Endothelial cell of umbilical vein (primary cell): ENCODE measurements around the gene CKLF. TPM values are rescaled to one million over a fixed set of nuclear protein-coding genes. Genes with fewer than 3 reads are reported as not detected.

Source experiments
- BruUV-seq: library from RNA; stranded (reverse); fragments of 400-500 nt; replicated peaks from 2 replicates; lab custom pipeline; 2021; lab: Mats Ljungman, UMichigan
- CTCF ChIA-PET: fragments of 300-600, 350-600 bp; sonication (Branson Sonifier 250); formaldehyde crosslinking; loops from one replicate; lab custom pipeline; 2021; ENCODE audit warnings: antibody characterized with exemption, inconsistent platforms; lab: Charles Lee
- POLR2A ChIA-PET: fragments of 300-600, 350-600 bp; sonication (Branson Sonifier 250); formaldehyde crosslinking; loops from one replicate; lab custom pipeline; 2021; ENCODE audit warnings: antibody characterized with exemption, inconsistent platforms; lab: Charles Lee
- DNase-seq: peaks from one replicate; pipeline ENCODE4 v3.0.0-alpha.2; 2011; ENCODE audit warnings: low read depth, low spot score
- FAIRE-seq: peaks from 2 replicates; lab custom pipeline; 2011; peaks lifted over from hg19 to GRCh38; lab: Jason Lieb, UNC
- H2AFZ ChIP-seq: 2 replicates; pipeline ENCODE4 v1.6.0; 2012; ENCODE audit warnings: low read depth, low read length, control low read depth, inconsistent platforms
- H3K27ac ChIP-seq: 2 replicates; pipeline ENCODE4 v1.5.1; 2011; ENCODE audit warnings: low read depth, mild to moderate bottlenecking, control low read depth, low read length, moderate library complexity; ENCODE audit not compliant: insufficient read depth
- H3K27me3 ChIP-seq, 2 experiments: 2 replicates each; pipeline versions ENCODE4 v1.6.0 to v1.6.1; 2011; ENCODE audit warnings: low read length in 2 of 2, mixed read lengths in 1 of 2; ENCODE audit not compliant: control insufficient read depth in 2 of 2, insufficient read depth in 2 of 2
- H3K36me3 ChIP-seq, 2 experiments: 2 replicates in 1 of 2; 3 replicates in 1 of 2; pipeline ENCODE4 v1.5.1; 2011; ENCODE audit warnings: low read length in 2 of 2, mild to moderate bottlenecking in 1 of 2, moderate library complexity in 1 of 2; ENCODE audit not compliant: control insufficient read depth in 2 of 2, insufficient read depth in 2 of 2; ENCODE audit errors: extremely low read depth in 1 of 2
- H3K4me1 ChIP-seq: 3 replicates; pipeline ENCODE4 v1.5.1; 2011; ENCODE audit warnings: mild to moderate bottlenecking, low read length; ENCODE audit not compliant: control insufficient read depth, insufficient read depth; ENCODE audit errors: extremely low read depth
- H3K4me2 ChIP-seq: 2 replicates; pipeline ENCODE4 v1.6.1; 2011; ENCODE audit warnings: low read length, control low read depth, mixed read lengths; ENCODE audit not compliant: insufficient read depth
- H3K4me3 ChIP-seq, 3 experiments: fragments of 200-600 bp in 1 of 3; sonication (generic), shearing (Covaris generic) in 1 of 3; replicated peaks in 1 of 3; 2 replicates each; pipeline ENCODE4 v1.5.1; 2011 to 2016; ENCODE audit warnings: control low read depth in 3 of 3, low read length in 3 of 3, mild to moderate bottlenecking in 2 of 3, inconsistent platforms in 1 of 3, low read depth in 1 of 3, moderate library complexity in 1 of 3; ENCODE audit not compliant: insufficient read depth in 1 of 3
- H3K79me2 ChIP-seq: 2 replicates; pipeline ENCODE4 v1.6.0; 2012; ENCODE audit warnings: low read length, inconsistent platforms; ENCODE audit not compliant: control insufficient read depth, insufficient read depth
- H3K9ac ChIP-seq: replicated peaks from 2 replicates; pipeline ENCODE3; 2011; ENCODE audit warnings: low read length, control low read depth; ENCODE audit not compliant: insufficient read depth; ENCODE audit errors: extremely low read depth
- H3K9me1 ChIP-seq: replicated peaks from 3 replicates; pipeline ENCODE4 v1.6.0; 2011; ENCODE audit warnings: mild to moderate bottlenecking, low read length; ENCODE audit not compliant: control insufficient read depth, insufficient read depth; ENCODE audit errors: extremely low read depth
- H3K9me3 ChIP-seq: replicated peaks from 2 replicates; pipeline ENCODE4 v1.5.1; 2012; ENCODE audit warnings: low read length, inconsistent platforms; ENCODE audit not compliant: control insufficient read depth, insufficient read depth
- H4K20me1 ChIP-seq: replicated peaks from 2 replicates; pipeline ENCODE3; 2011; ENCODE audit warnings: mild to moderate bottlenecking, low read length; ENCODE audit not compliant: control insufficient read depth, insufficient read depth; ENCODE audit errors: extremely low read depth
- EZH2 ChIP-seq: IDR thresholded peaks from 2 replicates; pipeline ENCODE4 v1.6.1; 2012; ENCODE audit warnings: borderline replicate concordance, low read depth, mild to moderate bottlenecking, moderate library complexity, low read length, inconsistent platforms; ENCODE audit not compliant: severe bottlenecking
- FOS ChIP-seq: IDR thresholded peaks from 2 replicates; pipeline ENCODE4 v1.6.1; 2011; ENCODE audit warnings: mild to moderate bottlenecking, low read length, moderate library complexity, borderline replicate concordance; ENCODE audit not compliant: insufficient read depth
- GATA2 ChIP-seq: IDR thresholded peaks from 2 replicates; pipeline ENCODE4 v1.7.0; 2011; ENCODE audit warnings: low read depth, mild to moderate bottlenecking, moderate library complexity, mixed read lengths, low read length; ENCODE audit not compliant: insufficient read length, insufficient read depth
- JUN ChIP-seq: IDR thresholded peaks from 2 replicates; pipeline ENCODE4 v1.6.1; 2011; ENCODE audit warnings: borderline replicate concordance, low read depth; ENCODE audit not compliant: insufficient read length, insufficient read depth
- MAX ChIP-seq: IDR thresholded peaks from 2 replicates; pipeline ENCODE4 v1.6.1; 2011; ENCODE audit not compliant: insufficient read depth, insufficient read length
- MYC ChIP-seq: IDR thresholded peaks from one replicate; pipeline ENCODE4 v1.6.1; 2011; ENCODE audit warnings: mild to moderate bottlenecking, low read depth, low read length
- POLR2A ChIP-seq: IDR thresholded peaks from 2 replicates; pipeline ENCODE4 v1.6.1; 2012; ENCODE audit warnings: low read depth, mild to moderate bottlenecking, control low read depth, low read length
- POLR2AphosphoS5 ChIP-seq: IDR thresholded peaks from 2 replicates; pipeline ENCODE4 v1.6.1; 2012; ENCODE audit warnings: low read depth, mild to moderate bottlenecking, control low read depth, low read length, moderate library complexity; ENCODE audit not compliant: insufficient read depth
- dilution Hi-C: fragments of 300-500 bp; cut with MboI; formaldehyde crosslinking; loops from one replicate; pipeline ENCODE4 v1.15.0; 2019; ENCODE audit warnings: low sequenced_read_pairs; ENCODE audit not compliant: extremely low pct_ligation_motif_present
- intact Hi-C: fragments of 100-400 bp; cut with micrococcal nuclease; formaldehyde crosslinking; loops from one replicate; pipeline ENCODE4 v1.10.0; 2022
- polyA plus RNA-seq, 4 experiments: library from polyadenylated mRNA; depleted of rRNA in 3 of 4; stranded (reverse) in 3 of 4; unstranded in 1 of 4; fragments of >200 nt; gene quantifications; 2 replicates each; pipeline versions ENCODE4 v1.2.1 to v1.2.3, GENCODE V29; 2011 to 2012; ENCODE audit warnings: missing spikeins in 1 of 4
- total RNA-seq: library from RNA; stranded (reverse); gene quantifications from 2 replicates; pipeline ENCODE4 v1.2.3, GENCODE V29; 2021
- TF ChIP-seq, protein P1 (sequence below), 2 donors: IDR thresholded peaks; 1 replicate in 1 of 2; 2 replicates in 1 of 2; pipeline ENCODE4 v1.5.1; 2011; ENCODE audit warnings: low read length in 2 of 2, mild to moderate bottlenecking in 2 of 2, moderate library complexity in 2 of 2, control low read depth in 1 of 2, inconsistent platforms in 1 of 2, low read depth in 1 of 2; ENCODE audit not compliant: insufficient read depth in 1 of 2; ENCODE audit errors: extremely low read depth in 1 of 2

Gene CKLF
- total and polyA plus RNA-seq, 2 donors (not counting 3 experiments of a cell fraction or from before 2014, with no cell fraction given), result 80.0 to 209 TPM

GRCh38 chr16:66543541-66543940, 8.8 kb upstream of the CKLF start:
- Histone ChIP-seq H3K79me2 (no peaks in the 10 kb centered on the region), H3K27ac (no peak overlapping the region), H3K9me1 (no peaks in the 10 kb centered on the region), H3K9ac (no peak overlapping the region), H4K20me1 (no peaks in the 10 kb centered on the region), H3K4me3 (no peak overlapping the region), H3K9me3 (no peaks in the 10 kb centered on the region), H2AFZ (no peak overlapping the region), H3K4me1 (no peaks in the 10 kb centered on the region), H3K27me3 (no peaks in the 10 kb centered on the region), H3K36me3 (peaks cover 0 to 2% of the 10 kb centered on the region in 2 experiments), H3K4me2 (no peak overlapping the region)
- dilution Hi-C loops (no loop called here), intact Hi-C loops (no loop called here)
- DNase-seq (no peak), FAIRE-seq (no peak)
- no peak for TF ChIP-seq MYC
- TF ChIP-seq POLR2A, result no peak
- no peak for TF ChIP-seq EZH2
- no peak for TF ChIP-seq JUN
- no peak for TF ChIP-seq GATA2
- TF ChIP-seq, protein P1, sequence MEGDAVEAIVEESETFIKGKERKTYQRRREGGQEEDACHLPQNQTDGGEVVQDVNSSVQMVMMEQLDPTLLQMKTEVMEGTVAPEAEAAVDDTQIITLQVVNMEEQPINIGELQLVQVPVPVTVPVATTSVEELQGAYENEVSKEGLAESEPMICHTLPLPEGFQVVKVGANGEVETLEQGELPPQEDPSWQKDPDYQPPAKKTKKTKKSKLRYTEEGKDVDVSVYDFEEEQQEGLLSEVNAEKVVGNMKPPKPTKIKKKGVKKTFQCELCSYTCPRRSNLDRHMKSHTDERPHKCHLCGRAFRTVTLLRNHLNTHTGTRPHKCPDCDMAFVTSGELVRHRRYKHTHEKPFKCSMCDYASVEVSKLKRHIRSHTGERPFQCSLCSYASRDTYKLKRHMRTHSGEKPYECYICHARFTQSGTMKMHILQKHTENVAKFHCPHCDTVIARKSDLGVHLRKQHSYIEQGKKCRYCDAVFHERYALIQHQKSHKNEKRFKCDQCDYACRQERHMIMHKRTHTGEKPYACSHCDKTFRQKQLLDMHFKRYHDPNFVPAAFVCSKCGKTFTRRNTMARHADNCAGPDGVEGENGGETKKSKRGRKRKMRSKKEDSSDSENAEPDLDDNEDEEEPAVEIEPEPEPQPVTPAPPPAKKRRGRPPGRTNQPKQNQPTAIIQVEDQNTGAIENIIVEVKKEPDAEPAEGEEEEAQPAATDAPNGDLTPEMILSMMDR (IDR thresholded peaks at IDR 0.05; ENCODE audit: extremely low read depth in 1 of 2, insufficient read depth in 1 of 2, low read depth in 1 of 2, low read length in 2 of 2), result no peak
- TF ChIP-seq FOS, result no peak
- no peak for TF ChIP-seq MAX
- no peak for TF ChIP-seq POLR2AphosphoS5
- ChIA-PET POLR2A (no interaction called here), CTCF (interaction anchor here (1.7 to 2.5 kb wide), 2 partner anchors 22 to 137 kb away, joined by 6 to 8 read pairs; no protein-coding TSS in a partner anchor)
- no TSS peak for BruUV-seq
